Glutamatergic neuron (in vitro differentiated cells): ENCODE results near the gene PRKG1. TPM values are rescaled to one million over a fixed set of nuclear protein-coding genes. Genes with fewer than 3 reads are reported as not detected.
"Not testable (repeated sequence)": the region's sequence is repeated elsewhere in the genome, so short reads cannot be mapped to it uniquely, and the experiment has no call there.

Source experiments
- DNase-seq: peaks from one replicate; pipeline ENCODE4 v3.0.0; 2022
- H3K27ac Mint-ChIP-seq: one replicate; pipeline ENCODE4 v1.8.0; 2020; ENCODE audit warnings: mild to moderate bottlenecking, mixed read lengths, inconsistent platforms; ENCODE audit not compliant: unreplicated experiment
- H3K27me3 Mint-ChIP-seq: one replicate; pipeline ENCODE4 v1.8.0; 2020; ENCODE audit warnings: mild to moderate bottlenecking, moderate library complexity, mixed read lengths, inconsistent platforms; ENCODE audit not compliant: unreplicated experiment
- H3K36me3 Mint-ChIP-seq: one replicate; pipeline ENCODE4 v1.8.0; 2020; ENCODE audit warnings: mild to moderate bottlenecking, mixed read lengths, inconsistent platforms; ENCODE audit not compliant: unreplicated experiment
- H3K4me1 Mint-ChIP-seq: one replicate; pipeline ENCODE4 v1.8.0; 2020; ENCODE audit warnings: mild to moderate bottlenecking, low read depth, mixed read lengths, inconsistent platforms; ENCODE audit not compliant: unreplicated experiment
- H3K4me3 Mint-ChIP-seq: one replicate; pipeline ENCODE4 v1.8.0; 2020; ENCODE audit warnings: mild to moderate bottlenecking, mixed read lengths, inconsistent platforms; ENCODE audit not compliant: unreplicated experiment
- H3K9me3 Mint-ChIP-seq: one replicate; pipeline ENCODE4 v1.8.0; 2020; ENCODE audit warnings: mild to moderate bottlenecking, moderate library complexity, mixed read lengths, inconsistent platforms; ENCODE audit not compliant: unreplicated experiment
- CTCF ChIP-seq: fragments of 200-600 bp; sonication (generic); IDR thresholded peaks from one replicate; pipeline ENCODE4 v1.5.0; 2021; ENCODE audit not compliant: partially characterized antibody, unreplicated experiment
- total RNA-seq: library from RNA; stranded (reverse); fragmentation: NEBNext Ultra II Directional; extraction: Animal tissue kit (Norgen Biotek cat#: 25700); gene quantifications from one replicate; pipeline ENCODE4 v1.2.1, GENCODE V29; 2021; ENCODE audit not compliant: unreplicated experiment

Gene PRKG1
- total RNA-seq, 1 donor from 2014 or later, result 52.7 TPM

- Mint-ChIP-seq H3K4me1 (peaks cover 11% of the 10 kb centered on the region), H3K27me3 (no peaks in the 10 kb centered on the region), H3K4me3 (no peak overlapping the region), H3K27ac (no peak overlapping the region), H3K9me3 (peaks cover 2% of the 10 kb centered on the region), H3K36me3 (no peaks in the 10 kb centered on the region)
- DNase-seq, result no peak
- TF ChIP-seq CTCF, result no peak
Measured at GRCh38 chr10:51269821-51270220, 195.5 kb downstream of the PRKG1 start.

DNA sequence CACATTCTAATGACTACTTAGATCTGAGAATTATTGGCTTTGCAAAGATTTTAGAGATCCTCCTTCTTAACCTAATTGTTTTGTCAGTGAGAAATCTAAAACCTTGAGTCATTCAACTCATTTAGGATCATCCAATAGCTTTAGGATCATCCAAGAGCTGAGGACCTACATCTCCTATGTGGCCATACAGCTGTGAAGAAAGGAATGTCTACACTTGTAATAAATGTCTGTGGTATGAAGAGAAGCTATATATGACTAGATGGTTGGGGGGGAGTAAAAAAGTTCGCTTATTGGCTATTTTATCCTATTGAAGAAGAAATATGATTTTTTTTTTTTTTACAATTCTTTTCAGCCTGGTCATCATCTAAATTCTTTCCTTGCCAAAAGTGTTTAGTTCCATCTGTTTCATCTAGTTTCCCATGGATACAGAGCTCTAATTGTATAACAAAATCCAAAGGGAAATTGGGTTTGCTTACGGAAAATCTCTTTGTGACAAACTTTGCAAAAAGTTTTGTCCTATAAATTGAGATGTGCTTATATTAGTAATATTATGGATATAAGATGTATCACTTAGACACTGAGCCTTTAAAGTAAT lies 196.7 kb downstream of the PRKG1 start:
- H3K27me3 Mint-ChIP-seq, result no peaks in the 10 kb centered on the region
- H3K27ac Mint-ChIP-seq, result no peak overlapping the region
- no peak for DNase-seq
- no peaks in the 10 kb centered on the region for H3K9me3 Mint-ChIP-seq
- no peak for TF ChIP-seq CTCF
- peaks cover 11% of the 10 kb centered on the region for H3K4me1 Mint-ChIP-seq
- peaks cover 5% of the 10 kb centered on the region for H3K36me3 Mint-ChIP-seq
- no peak overlapping the region for H3K4me3 Mint-ChIP-seq

GRCh38 chr10:51272099-51272498 lies 197.8 kb downstream of the PRKG1 start:
- H3K9me3 Mint-ChIP-seq, DNase-seq, H3K27ac Mint-ChIP-seq, H3K36me3 Mint-ChIP-seq, H3K4me3 Mint-ChIP-seq, H3K27me3 Mint-ChIP-seq: not testable (repeated sequence)
- peaks cover 11% of the 10 kb centered on the region for H3K4me1 Mint-ChIP-seq

GRCh38 chr10:51272555-51272954 lies 198.3 kb downstream of the PRKG1 start:
- peaks cover 5% of the 10 kb centered on the region for H3K36me3 Mint-ChIP-seq
- no peaks in the 10 kb centered on the region for H3K9me3 Mint-ChIP-seq
- no peak overlapping the region for H3K4me3 Mint-ChIP-seq
- H3K27ac Mint-ChIP-seq, result no peak overlapping the region
- no peak for DNase-seq
- TF ChIP-seq CTCF, result no peak
- H3K27me3 Mint-ChIP-seq, result no peaks in the 10 kb centered on the region
- H3K4me1 Mint-ChIP-seq, result peaks cover 11% of the 10 kb centered on the region

- no peak for DNase-seq
- H3K27me3 Mint-ChIP-seq, result no peaks in the 10 kb centered on the region
- no peak for TF ChIP-seq CTCF
- no peak overlapping the region for H3K27ac Mint-ChIP-seq
- no peaks in the 10 kb centered on the region for H3K9me3 Mint-ChIP-seq
- peaks cover 5% of the 10 kb centered on the region for H3K36me3 Mint-ChIP-seq
- H3K4me1 Mint-ChIP-seq, result peaks cover 5% of the 10 kb centered on the region
- no peak overlapping the region for H3K4me3 Mint-ChIP-seq
Measured at GRCh38 chr10:51273574-51273973, 199.3 kb downstream of the PRKG1 start.

DNA sequence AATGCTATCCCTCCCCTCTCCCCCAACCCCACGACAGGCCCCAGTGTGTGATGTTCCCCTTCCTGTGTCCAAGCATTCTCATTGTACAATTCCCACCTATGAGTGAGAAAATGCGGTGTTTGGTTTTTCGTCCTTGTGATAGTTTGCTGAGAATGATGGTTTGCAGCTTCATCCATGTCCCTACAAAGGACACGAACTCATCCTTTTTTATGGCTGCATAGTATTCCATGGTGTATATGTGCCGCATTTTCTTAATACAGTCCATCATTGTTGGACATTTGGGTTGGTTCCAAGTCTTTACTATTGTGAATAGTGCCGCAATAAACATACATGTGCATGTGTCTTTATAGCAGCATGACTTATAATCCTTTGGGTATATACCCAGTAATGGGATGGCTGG lies 201.8 kb downstream of the PRKG1 start:
- not testable (repeated sequence) for H3K4me1 Mint-ChIP-seq, H3K27me3 Mint-ChIP-seq, H3K36me3 Mint-ChIP-seq, H3K9me3 Mint-ChIP-seq, H3K4me3 Mint-ChIP-seq, DNase-seq, H3K27ac Mint-ChIP-seq

- not testable (repeated sequence) for DNase-seq, H3K4me3 Mint-ChIP-seq, H3K27me3 Mint-ChIP-seq, H3K27ac Mint-ChIP-seq, H3K36me3 Mint-ChIP-seq, H3K4me1 Mint-ChIP-seq, H3K9me3 Mint-ChIP-seq
Measured at GRCh38 chr10:51281387-51281786, 207.1 kb downstream of the PRKG1 start.
